Esophagus squamous epithelium (tissue), 4 donors: Measurements from ENCODE around the gene KRT33B.

Experiments used
- CTCF ChIP-seq, 6 experiments: fragments of 450-650 bp in 4 of 6; fragments of 200-600 bp in 2 of 6; sonication (generic) in 2 of 6; IDR thresholded peaks; one replicate each; pipeline ENCODE4 v1.5.1; 2016 to 2019; ENCODE audit warnings: antibody characterized with exemption in 6 of 6, mild to moderate bottlenecking in 4 of 6, moderate library complexity in 4 of 6
- POLR2A ChIP-seq, 4 donors: fragments of 450-650 bp; IDR thresholded peaks; one replicate each; pipeline ENCODE4 v1.6.1; 2017; ENCODE audit warnings: antibody characterized with exemption in 4 of 4, mild to moderate bottlenecking in 4 of 4, moderate library complexity in 3 of 4

DNA sequence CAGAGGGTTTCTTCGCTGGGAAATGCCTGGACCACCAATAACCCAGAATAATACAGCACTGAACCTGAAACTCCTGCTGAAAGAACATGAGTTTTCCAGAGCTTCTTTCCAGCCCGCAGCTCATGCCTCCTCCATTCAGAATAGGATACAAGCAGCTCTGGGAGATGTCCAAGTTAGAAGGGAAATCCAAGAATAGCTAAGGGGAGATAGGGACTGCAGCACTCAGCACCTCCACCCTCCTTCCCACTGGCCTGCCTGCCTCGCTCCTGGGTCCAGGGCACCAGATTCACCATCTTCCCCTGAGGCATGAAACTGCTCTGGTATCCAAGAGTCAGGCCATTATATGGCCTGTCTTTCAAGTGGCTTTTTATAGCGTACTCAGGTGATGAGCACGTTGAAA, 23.7 kb upstream of the KRT33B start:
- no peak for TF ChIP-seq CTCF (IDR thresholded peaks at IDR 0.05)
- TF ChIP-seq POLR2A (IDR thresholded peaks at IDR 0.05), result no peak
